NCI-H526 treated with DMSO at 0.1 percent for 48 hours (cell line): ENCODE results near the gene DEXI.
A peak's percentile ranks its signal among the peaks of the same experiment; 100 is the strongest.
"Not testable (repeated sequence)": the region's sequence is repeated elsewhere in the genome, so short reads cannot be mapped to it uniquely, and the experiment has no call there.

ENCODE experiments used
- DNase-seq: peaks from one replicate; lab custom pipeline; 2025; lab: John Stamatoyannopoulos, UW

DEXI gene

GRCh38 chr16:10926867-10927266 lies 15.4 kb downstream of the DEXI start:
- no peak for DNase-seq

DNA sequence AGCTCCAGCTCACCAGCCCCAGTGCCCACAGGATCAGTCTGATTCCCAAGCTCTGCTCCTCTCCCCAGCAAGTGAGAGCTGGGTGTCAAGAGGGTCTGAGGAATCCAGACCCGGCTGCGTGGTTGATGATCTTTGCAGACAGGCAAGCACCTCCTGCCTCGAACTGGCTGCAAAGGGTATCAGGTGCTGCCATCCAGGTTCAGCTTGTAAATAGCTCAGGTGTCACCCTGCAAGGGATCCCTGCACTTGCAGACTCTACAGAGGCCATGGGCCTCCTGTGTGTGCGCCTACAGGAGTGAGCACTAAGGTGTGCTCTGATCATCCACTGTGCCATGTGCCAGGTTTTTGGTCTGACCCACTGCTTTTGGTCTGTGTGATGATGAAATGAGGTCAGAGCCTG lies 16.2 kb downstream of the DEXI start:
- DNase-seq = no peak

DNA sequence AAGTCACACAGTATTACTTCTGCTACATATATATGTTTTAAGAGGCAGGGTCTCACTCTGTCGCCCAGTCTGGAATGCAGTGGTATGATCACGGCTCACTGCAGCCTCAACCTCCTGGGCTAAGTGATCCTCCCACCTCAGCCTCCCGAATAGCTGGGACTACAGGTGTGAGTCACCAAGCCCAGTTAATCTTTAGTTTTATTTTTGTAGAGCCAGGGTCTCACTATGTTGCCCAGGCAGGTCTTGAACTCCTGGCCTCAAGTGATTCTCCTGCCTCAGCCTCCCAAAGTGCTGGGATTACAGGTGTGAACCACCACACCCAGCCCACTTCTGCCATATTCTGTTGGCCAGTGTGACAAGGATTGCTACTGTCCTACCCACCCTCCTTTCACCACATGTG lies 17.0 kb downstream of the DEXI start:
- not testable (repeated sequence) for DNase-seq

DNA sequence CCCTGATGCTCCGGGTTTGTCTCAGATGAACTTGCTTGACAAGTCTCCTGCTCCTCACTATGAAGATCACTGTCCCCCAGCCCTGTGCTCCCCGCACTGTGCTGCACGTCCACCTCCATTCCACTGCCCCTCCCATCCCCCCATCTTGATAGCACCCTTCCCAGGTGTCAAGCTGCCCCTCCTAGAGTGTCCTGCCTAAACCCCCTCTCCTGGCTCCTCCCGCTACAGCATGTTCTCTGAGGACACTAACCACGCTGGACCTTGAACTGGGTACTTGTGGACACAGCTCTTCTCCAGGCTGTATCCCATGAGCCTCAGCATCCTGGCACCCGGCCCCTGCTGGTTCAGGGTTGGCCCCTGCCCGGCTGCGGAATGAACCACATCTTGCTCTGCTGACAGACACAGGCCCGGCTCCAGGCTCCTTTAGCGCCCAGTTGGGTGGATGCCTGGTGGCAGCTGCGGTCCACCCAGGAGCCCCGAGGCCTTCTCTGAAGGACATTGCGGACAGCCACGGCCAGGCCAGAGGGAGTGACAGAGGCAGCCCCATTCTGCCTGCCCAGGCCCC lies 18.5 kb downstream of the DEXI start:
- no peak for DNase-seq

DNA sequence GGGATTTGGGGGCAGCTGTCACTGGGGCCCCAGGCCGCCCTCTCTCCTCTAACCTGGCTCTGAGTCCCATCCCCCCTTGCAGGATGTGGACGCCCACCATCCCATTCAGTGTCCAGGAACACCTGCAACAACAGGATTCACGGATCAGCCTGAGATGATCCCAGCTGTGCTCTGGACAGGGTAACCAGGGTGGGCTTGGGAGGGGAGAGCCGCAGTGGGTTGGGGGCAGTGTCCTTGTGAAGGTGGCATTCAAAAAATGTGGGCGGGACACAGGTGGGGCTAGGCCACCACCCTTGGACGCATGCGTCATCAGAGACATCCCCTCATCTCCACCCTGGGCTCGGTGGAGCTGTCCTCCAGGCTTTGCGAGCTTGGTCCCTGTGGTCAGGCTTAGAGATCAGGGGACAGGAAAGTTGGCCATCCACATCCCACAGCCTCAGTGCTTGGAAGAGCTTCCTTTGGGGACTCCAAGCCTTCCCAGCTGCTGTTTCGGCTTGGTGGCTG lies 19.1 kb downstream of the DEXI start:
- DNase-seq = no peak

GRCh38 chr16:10922328-10923145 lies 19.7 kb downstream of the DEXI start:
- DNase-seq = no peak

DNA sequence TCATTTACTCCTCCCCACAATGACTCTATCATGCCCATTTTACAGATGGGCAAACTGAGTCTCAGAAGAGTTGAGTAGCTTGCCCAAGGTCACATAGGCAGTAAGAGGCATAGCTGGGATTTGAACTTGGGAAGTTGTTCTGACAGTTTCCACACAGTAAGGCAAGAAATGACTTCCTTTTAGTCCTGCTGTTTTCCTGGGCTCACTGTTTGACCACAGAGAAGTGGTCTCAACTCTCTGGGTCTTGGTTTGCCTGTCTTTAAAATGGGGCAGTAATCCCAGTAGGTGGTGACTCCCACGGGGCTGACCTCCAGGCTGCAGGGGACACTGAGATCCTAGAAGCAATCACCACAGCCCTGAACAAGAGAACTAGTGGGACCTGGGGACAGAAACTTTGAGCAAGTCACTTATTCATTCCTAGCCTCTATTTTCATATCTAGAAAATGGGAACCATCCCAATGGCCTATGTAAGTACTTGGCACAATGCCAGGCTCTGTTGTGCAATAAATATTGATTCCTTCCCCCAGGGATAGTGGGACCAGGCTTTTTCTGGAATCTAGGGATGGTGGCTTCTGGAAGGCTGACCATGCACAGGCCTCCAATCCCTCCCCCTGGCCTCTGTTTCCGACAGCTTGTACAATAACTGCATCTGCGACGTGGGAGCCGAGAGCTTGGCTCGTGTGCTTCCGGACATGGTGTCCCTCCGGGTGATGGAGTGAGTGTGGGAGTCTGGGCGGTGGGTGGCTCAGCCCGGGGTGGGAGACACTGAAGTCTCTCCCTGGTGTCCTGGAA lies 20.5 kb downstream of the DEXI start:
- DNase-seq = no peak

GRCh38 chr16:10920726-10921427 lies 21.4 kb downstream of the DEXI start:
- DNase-seq = no peak

DNA sequence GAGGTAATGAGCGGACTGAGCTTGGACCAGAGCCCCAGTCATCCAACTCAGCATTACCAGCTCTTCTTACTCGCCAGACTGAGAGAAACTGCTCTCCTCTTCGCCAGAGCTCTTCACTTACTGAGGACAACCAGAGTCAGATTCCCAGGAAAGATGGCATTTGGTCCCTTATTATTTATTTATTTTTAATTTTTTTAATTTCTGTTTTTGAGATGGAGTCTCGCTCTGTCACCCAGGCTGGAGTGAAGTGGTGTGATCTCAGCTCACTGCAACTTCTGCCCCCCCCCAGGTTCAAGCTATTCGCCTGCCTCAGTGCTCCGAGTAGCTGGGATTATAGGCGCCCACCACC lies 23.3 kb downstream of the DEXI start:
- no peak for DNase-seq

DNA sequence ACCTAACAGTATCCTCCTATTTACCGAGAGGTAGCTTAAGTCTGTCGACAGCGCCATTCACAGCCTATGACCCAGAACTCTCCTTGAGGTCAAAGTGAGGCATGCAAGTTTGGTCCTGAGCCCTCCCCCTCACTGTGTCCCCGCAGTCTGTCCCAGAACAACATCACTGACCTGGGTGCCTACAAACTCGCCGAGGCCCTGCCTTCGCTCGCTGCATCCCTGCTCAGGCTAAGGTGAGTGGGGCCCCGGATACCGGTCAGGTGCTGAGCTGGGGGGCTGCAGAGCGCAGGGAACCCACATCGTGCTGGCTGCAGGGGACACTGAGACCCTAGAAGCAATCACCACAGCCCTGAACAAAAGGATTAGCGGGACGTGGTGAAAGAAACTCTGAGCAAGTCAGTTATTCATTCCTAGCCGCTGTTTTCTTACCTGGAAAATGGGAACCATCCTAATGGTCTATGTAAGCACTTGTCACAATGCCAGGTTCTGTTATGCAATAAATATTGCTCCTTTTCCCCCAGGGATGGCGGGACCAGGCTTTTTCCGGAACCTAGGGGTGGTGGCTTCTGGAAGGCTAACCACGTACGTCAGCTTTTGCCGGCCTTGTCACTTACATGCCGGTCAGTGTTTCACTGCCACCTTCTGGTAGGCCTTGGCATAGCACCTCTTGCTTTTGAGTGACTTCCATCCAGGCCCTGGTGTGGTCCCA lies 23.8 kb downstream of the DEXI start:
- DNase-seq = peak; percentile 79

DNA sequence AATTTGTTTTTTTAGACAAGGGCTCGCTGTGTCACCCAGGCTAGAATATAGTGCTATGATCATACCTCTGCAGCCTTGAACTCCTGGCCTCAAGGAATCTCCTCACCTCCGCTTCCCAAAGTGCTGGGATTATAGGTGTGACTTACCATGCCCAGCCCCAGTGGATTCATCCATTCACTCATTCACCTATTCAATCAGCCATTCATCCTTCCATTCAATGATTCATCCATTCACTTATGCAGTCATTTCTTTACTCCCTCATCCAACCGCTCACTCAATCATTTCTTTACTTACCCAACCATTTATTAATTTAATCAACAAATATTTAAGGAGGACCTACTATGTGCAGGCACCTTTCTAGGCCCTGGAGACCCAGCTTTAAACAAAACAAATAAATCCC lies 25.7 kb downstream of the DEXI start:
- no peak for DNase-seq

GRCh38 chr16:10911267-10911666 lies 31.0 kb downstream of the DEXI start:
- DNase-seq = no peak

GRCh38 chr16:10907757-10908045 lies 34.6 kb downstream of the DEXI start:
- DNase-seq = no peak

- DNase-seq = no peak
Measured at GRCh38 chr16:10906914-10907756, 35.1 kb downstream of the DEXI start.

- no peak for DNase-seq
Measured at GRCh38 chr16:10906482-10906881, 35.8 kb downstream of the DEXI start.

- DNase-seq = no peak
Measured at GRCh38 chr16:10902999-10903398, 39.3 kb downstream of the DEXI start.

- DNase-seq = no peak
Measured at GRCh38 chr16:10897134-10897533, 45.1 kb downstream of the DEXI start.

- DNase-seq = no peak
Measured at GRCh38 chr16:10896723-10897122, 45.5 kb downstream of the DEXI start.

GRCh38 chr16:10896165-10896564 lies 46.1 kb downstream of the DEXI start:
- DNase-seq = no peak

- DNase-seq = no peak
Measured at GRCh38 chr16:10895053-10895946, 47.0 kb downstream of the DEXI start.
